OCI-M2 (cell line): ENCODE results near the gene HOXB5.

ENCODE experiments used
- DNase-seq: peaks from one replicate; lab custom pipeline; 2025; ENCODE audit not compliant: unreplicated experiment; lab: John Stamatoyannopoulos, UW

HOXB5 gene

DNA sequence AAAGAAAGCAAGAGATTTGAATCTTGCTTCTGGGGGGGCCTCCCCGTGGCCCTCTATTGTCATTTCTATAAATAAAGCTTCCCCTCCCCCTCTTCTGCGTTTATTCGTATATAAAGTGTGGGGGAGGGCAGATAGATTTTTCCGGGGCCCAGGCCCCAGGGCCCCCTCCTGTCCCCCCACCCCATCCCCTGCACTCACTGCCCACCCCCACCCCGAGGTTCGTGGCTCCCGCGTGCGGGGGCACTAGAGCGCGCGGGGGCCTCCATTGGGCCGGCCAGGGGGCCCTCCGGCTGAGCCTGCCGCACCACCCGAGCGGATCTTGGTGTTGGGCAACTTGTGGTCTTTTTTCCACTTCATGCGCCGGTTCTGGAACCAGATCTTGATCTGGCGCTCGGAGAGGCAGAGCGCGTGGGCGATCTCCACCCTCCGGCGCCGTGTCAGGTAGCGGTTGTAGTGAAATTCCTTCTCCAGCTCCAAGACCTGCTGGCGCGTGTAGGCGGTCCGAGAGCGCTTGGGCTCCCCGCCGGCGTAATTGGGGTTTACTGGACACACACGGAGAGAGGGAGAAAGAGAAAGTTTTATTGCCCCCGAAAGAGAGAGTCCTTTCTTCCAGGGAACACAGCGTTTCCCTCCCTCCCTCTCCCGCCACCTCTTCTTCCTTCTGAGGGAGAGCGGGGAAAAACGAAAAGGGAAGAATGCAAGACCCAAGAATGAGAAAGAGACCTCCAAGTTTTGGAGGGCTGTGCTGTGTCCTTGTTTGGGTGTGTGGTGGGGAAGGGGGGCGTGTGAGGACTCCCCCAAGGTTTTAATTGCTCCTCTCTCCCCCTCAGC lies 16.9 kb downstream of the HOXB5 start:
- DNase-seq = no peak

DNA sequence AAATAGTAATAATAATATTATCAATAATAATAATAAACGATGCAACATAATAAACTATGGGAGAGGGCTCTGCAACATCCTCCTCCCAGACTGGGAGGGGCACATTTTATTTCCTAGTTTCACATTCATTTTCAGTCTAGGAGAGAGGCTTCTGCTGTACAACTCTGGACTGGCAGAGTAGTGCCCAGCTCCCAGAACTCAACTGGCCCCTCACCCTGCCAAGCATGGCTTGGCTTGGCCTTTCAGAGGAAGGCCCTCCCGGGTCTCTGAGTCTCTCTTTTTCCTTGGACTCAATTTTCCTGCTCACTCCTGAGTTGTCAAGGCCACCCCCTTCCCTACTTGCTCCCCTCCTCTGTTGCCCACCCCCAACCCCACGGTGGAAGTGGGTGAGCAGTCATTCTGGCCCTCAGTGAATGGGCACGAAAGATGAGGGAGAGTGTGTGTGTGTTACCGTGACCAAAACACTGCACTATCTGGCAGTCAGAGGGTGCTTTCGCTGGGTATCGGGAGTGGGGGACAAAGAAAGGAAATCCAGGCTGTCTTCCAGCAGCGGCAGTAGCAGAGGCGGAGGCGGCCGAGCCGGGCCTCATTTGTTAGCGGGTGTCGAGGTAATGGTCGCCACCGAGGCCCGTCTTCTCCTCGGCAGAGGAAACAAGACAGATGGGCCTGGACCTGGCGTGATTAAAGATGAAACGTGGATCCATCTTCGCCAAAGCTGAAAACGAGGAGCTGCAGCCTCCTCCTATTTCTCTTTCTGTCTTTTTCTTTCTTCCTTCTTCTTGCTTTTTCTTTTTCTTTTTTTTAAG lies 17.7 kb downstream of the HOXB5 start:
- no peak for DNase-seq

DNA sequence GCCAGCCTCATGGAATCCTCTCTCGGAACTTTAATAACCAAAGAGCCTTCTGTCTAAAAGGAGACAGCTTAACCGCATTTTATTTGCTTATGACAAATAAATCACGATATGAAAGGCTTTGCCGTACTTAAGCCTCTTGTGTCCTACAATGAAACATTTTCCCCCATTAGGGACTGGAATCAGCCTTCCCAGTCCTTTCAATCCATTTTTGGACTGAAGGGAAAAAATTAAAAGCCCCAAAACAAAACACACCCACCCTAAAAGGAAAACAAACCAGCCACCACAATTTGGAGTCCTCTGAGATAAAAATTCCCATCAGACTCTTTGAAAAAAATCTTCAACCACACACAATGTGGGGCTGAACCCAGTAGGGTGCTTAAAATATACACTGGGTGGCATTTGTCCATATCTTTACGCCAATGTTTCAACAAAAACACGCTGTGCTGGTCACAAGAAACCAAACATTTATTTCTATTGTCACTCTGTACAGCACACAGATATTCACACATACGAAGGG lies 18.5 kb downstream of the HOXB5 start:
- no peak for DNase-seq

DNA sequence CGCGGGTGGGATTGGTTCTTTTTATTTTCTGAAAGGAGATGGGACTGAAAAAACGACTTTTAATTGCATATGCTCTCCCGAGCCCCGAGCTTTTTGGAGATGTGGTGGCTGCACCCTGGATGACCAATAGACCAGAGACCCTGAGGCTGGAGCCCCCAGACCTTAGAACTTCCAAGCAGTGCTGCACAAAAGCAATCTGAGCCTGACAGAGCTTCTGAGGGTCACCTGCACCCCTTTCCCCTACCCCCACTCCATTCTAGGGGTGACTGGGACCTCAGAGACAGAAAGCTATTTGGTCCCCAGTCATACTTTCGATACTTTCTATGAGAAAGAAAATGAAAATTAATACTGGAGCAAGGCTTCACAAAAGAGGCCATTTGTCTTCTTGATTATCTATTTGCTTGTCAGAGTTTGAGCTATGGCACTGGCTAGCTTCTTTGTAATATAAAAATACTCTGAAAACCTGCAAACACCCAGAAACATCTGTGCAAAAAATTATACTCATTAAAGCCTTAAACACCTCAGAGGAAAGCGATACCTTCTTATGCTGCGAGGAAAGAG lies 19.0 kb downstream of the HOXB5 start:
- DNase-seq = no peak

DNA sequence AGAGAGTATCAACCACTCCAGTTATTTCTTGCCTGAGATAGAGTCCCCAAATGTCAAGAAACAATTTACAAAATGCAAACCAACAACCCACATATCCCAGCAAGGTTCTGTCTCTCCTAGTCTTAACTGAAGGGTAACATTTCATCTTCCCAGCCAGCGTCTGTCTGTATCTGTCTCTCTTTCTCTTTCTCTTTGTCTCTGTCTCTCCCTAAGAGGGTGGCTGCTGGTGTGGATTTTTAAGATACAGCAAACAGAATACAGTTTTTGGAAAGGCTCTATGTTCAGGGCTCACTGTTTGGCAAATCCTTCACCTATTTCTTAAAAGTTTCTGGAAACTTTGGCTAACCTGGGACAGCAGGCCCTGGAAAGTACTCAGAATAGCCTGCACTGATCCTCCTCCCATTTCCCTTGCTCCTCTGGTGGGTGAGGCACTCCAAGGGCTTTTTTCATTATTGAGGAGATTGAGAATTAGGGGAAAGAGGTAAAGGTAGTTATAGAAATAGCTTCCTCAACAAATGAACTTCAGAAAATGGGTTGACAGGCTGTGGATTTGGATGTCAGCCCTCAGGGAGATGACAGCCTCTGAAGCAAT lies 21.7 kb downstream of the HOXB5 start:
- DNase-seq = no peak

DNA sequence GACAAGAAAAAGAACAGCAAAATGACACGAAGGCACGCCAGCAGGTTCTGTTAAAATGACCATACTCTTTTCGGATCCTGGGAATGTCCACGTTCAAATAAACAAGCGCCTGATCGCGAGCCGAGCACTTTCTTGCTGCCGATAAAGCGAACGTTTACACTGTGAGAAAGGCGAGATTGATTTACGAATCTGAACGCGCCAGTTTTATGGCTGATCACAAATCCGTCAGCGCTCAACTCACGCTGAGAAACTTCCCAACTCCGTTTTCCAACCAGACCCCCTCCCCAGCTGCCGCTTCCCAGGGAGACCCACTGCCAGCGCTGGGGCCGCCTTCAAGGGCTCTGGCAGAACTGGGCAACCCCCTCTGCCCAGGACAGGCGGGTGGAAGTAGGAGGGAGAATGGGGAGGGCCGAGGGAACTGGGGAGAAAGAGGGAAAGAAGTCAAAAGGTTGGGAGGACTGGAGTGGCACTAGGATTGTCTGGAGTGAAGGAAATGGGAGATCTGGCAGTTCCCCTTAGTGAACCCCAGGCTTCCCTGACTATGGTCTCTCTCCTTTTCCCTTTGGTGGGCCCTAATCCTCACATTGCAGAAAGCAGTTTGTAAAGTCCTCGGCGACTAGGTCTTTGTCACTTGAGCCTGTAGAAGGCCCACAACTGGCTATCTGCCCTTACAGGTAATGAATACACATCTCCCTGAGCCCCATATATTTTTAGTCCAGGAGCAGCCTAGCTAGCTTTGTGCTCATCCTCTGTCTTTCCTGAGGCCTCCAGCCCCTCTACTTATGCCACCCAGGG lies 22.4 kb downstream of the HOXB5 start:
- DNase-seq = no peak

DNA sequence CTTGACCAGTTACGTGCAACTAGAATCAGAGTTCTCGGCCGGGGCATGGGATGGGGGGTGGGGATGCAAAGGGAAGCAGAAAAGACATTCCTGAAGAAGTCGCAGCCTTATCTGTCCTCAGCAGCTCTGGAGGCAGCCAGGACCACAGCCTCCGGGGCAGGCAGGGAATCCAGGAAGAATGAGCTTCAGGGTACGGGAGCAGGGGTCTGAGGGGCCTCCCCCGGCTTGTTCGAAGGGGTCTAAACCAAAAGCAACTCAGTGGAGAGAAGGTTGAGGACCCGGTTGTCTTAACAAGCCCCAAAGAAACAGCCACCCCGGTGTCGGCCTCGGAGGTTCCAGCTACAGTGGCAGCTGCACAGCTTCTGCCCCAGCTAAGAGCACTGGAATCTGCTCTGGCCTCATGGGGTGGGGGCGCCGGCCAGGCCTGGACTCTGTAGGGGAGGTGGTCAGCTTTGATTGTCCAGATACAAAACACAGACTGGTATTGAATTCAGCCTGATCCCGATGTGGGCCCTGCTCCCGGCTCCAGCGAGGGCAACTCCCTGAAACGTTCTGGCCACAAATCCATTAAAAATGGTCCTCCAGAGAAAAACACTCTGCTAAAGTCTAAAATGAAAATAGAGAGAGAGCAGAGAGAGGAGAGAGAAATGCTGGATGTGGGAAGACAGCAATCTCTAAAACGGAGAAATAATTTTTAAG lies 23.1 kb downstream of the HOXB5 start:
- DNase-seq = no peak

DNA sequence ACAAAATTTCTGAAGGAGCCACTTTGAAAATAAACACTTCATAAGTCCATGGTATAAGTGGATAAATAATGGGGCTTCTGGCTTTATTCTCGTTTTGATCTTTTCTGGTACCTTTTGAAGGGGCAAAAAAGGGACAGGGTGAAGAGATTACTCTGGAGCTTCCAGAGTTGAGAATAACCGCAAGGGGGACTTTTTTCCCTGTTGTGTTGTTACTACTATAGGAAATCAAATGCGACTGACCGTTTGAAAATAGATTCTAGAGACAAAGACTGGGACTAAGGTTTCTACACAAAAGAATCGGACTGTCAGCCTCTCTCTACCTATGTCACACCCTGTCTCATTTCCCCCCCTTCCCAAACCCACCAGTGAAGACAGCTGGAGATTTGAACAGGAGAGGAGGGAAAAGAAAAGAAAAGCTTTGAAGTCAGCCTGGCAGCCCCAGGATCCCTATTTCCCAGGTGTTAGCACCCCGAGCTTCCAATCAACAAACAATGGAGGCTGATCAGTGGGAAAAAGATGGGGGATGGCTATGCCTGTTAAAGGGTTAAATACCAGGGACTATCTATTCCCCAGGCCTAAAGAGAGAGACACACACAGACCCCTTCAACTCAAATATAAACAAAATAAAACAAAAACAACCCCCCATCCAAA lies 23.8 kb downstream of the HOXB5 start:
- DNase-seq = no peak

DNA sequence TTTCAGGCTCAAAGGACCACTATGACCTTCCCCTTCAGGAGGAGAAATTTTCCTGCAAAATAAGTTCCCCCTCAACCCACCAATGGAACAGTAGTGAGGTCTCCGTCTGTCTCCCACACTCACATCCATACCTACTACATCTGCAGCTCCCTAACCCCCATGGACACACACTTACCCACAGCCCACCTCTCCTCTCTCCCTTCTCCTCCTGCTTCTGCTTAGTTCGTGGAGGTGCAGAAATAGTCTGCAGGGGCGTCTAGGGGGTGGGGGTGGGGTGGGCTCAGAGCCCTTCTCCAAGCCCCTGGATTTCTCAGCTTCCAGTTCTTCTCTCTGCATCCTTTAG lies 24.4 kb downstream of the HOXB5 start:
- no peak for DNase-seq

DNA sequence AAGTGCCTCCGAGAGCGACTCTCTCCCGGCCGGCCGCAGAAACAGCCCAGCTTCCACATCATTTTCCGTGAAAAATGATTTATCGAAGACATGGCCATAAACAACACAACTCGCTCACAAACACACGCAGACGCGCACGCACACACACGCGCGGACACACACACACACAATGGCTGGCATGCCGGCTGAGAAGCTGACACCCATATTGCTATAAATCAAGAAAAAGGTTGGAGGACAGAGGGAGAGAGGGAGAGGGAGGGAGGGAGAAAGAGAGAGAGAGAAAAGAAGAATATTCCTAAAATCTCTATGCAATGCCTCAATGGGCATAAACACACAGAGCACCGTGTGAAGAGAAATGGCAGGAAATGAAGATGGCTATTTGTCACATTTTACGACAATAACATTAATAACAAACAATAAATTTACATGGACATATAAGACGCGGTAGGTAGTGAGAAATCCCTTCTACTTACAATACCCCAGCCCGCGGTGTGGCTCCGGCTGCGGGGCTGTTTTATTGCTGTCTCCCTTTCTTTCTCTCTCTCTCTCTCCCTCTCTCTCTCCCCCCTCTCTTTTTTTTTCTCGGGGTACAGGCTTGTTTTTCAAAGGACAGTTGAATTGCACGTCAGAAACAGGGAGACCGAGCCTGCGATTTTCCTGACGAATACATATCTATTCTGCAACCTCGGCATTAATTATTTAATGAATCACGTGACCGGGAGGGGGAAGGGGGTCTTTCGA lies 24.9 kb downstream of the HOXB5 start:
- DNase-seq = no peak

DNA sequence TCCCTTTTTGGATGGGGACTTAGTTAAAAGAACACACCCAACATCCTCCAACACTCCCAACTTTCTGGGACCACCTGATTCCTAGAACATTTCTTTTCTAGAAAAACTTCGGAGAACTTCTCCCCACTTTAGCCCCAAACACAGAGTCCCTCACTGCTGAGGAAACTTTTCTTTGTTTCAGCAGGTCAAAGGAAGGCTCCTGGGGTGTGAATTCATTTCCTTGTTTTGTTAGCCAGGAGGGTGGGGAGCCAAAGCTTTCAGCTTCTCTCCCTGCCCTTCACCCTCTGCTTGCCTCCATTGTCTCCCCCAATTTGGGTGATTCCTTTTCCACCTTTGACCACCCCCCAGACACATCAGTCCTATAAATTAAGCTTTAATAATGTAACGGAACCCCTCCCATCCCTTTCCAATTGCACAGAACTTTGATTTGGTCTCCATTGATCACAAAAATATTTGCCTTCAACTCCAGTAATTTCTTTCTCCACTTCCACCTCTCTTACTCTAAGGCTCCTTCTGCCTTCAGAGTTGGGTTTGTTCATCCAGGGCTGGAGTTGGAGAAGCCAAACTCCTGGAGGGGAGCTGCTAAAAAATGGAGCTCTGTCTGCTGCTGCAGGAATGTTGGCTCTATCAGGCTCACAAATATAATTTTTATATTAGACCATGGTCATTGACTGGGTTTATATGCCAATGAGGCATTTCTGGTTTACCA lies 25.8 kb downstream of the HOXB5 start:
- DNase-seq = no peak

DNA sequence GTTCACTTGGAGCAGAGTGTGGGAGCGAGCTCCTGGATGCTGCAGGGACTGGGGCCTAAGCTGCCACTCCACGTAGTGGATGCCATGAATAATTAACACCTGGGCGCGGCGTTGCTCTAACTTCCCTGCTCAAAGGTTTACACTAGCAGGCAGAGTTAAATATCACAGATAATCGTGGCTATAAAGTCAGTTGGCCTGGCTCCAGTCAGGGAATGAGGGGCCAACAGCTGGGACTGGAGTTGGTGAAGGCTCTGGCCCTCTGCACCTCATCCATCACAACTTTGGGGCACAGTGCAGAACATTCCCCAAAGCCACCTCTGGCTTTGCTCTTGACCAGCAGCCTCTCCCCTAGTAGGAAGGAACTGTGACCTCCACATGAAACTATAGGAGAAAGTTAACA lies 26.4 kb downstream of the HOXB5 start:
- no peak for DNase-seq

DNA sequence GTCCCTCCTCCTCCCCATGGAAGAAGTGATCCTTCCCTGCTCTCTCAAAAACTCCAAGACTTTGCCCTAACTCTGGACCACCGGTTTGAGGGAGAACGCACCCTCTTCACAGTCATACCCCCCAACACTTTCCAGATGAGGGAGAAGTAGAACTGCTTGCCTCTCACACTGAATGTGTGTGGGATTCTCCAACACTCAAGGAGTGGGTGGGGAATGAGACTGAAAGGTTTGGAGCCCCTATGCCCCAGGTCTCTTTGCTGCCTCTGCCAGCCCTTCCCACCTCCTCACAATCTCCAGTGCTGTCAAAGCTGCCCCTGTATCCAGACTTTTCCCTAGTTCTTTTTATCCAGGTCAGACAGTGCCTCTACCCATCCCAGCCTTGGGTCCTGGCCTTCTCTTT lies 26.9 kb downstream of the HOXB5 start:
- DNase-seq = no peak

DNA sequence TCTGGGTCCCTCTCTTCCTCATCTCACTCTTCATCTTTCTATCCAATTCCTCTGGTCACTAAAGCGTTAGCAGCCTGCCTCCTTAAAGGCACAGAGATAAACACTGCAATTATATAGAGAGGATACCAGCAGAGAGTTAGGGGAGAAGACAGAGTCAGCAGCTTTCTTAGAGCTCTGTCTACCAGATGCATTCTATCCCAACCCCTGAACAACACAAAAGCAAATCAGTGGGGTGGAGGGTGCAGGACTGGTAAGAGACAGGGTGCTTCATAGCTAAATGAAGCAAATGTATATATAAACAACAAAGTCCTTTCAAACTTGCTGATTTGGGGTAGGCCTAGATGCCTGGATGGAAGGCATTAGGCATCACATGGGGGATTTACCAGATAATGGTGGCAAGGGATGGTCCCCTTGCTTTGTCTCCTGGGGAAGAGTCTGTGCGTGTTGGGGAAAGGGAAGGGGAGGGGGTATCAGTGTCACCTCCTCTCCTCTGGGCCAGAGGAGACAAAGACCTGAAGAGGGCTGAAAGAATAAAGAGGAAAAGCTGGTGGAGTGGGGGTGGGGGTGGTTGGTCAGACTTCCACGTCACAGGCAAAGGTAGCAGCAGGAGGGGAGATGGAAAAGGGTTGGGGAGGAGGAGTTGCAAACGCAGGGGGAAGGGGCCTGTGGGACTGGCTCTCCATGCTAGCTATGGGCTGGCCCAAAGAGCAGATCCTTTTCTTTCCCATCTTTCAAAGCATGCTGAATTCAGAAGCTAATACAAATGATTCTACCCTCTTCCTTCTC lies 27.5 kb downstream of the HOXB5 start:
- no peak for DNase-seq

DNA sequence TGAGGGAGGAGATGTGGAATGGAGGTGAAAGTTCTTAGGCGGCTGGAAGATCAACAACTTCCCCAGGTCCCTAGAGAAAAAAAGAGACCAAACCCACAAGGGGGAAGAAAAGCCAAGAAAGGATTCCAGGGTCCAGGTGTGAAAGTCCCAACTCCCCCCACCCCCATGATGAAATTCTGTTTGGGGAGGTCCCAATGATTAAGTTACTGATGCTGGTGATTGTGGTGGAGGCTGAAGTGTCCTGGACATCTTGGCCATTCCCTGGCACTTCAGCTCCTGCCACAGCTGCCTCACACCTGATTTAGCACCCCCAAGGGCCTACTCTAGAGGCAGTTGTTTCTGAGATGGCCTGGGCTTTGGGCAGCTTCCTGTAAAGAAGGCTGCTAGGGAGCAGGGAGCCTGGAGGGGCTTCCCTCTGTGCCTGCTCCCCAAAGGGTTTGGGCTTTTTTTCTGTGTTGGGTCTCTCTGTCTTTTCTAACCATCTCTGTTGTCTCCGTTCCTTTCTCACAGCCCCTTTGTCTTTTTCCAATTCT lies 28.5 kb downstream of the HOXB5 start:
- DNase-seq = no peak

DNA sequence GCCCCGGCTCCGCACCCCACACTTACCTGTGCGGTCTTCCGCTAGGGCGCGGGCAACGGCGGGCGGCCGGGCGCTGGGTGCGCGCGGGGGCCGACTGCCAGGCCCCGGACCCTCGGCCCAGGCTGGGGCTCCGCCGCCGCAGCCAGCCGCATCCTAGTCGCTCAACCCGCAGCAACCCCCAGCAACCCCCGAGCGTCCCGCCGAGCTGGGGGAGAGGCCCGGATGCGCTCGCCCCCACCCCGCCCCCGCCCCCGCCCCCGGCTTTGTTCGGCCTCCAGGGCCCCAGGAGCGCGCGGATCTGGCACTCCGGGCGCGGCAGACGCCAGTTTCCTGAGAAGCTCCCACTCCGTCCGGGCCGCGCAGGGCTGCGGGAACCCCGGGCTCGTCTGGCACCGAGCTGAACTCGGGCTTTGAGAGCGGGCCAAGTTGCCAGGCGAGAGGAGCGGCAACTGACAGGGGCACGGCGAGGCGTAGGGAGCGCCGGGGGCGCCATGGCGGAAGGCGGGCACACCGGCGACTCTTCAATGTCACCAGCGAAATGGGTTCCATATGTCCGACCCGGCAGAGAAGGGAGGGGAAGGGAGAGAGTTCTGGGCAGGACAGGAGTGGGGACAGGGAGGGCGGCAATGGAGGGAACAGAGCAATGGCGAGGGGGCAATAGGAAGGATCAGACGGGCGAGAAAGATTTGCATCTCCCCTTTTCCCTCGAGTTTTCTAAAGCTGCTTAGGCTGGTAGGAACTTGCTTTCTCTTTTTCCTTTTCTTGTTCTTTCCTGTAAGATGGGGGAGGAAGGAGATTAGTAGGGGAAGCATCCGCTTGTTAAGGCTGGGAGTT lies 29.2 kb downstream of the HOXB5 start:
- DNase-seq = no peak

DNA sequence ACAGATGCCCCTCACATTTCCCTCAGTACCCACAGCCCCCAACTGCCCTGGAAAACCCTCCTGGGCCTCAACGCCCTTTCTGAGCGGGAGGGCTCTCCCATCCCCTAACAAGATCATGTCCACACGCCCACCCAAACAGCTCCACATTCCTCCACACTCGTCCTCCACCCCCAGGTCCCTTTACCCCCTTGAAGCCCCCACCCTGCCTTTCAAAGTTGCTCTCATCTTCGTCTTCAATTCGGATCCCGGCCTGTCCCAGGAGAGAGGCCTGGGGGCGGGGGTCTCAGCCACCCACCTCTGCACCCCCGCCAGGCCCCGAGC lies 29.8 kb downstream of the HOXB5 start:
- DNase-seq = no peak
